ENCODE measurements around the gene TCERG1L. TPM values are rescaled to one million over a fixed set of nuclear protein-coding genes. Genes with fewer than 3 reads are reported as not detected.

TCERG1L gene
- polyA plus RNA-seq, 3 donors = not detected

GRCh38 chr10:131195116-131195515 lies 116.4 kb downstream of the TCERG1L start:
- Histone ChIP-seq H3K27ac (ENCODE audit: low read depth in 1 of 2, low read length in 2 of 2) (no peak overlapping the region), H2AFZ (ENCODE audit: insufficient read depth, low read depth, low read length, poor library complexity, severe bottlenecking) (no peak overlapping the region), H3K4me1 (ENCODE audit: control insufficient read depth in 1 of 2, insufficient read depth in 2 of 2, low read length in 2 of 2) (no peaks in the 10 kb centered on the region), H3K4me3 (replicated peaks in 1 of 3; ENCODE audit: low read depth in 2 of 3, low read length in 3 of 3) (no peak overlapping the region), H3K36me3 (replicated peaks in 1 of 2; ENCODE audit: control insufficient read depth in 1 of 2, insufficient read depth in 2 of 2, low read length in 2 of 2) (no peaks in the 10 kb centered on the region), H3K9me3 (replicated peaks in 1 of 2; ENCODE audit: control insufficient read depth in 1 of 2, insufficient read depth in 1 of 2, low read length in 2 of 2) (no peaks in the 10 kb centered on the region), H4K20me1 (ENCODE audit: insufficient read depth, low read length) (no peaks in the 10 kb centered on the region), H3K4me2 (replicated peaks; ENCODE audit: extremely low read depth, low read length, poor library complexity, severe bottlenecking) (no peak overlapping the region), H3K27me3 (ENCODE audit: control insufficient read depth in 2 of 2, insufficient read depth in 2 of 2, low read length in 2 of 2) (no peaks in the 10 kb centered on the region), H3K9ac (ENCODE audit: insufficient read depth, low read length, poor library complexity, severe bottlenecking) (no peak overlapping the region), H3K79me2 (ENCODE audit: insufficient read depth, low read length) (no peaks in the 10 kb centered on the region)
- Mint-ChIP-seq H3K27ac (no peak overlapping the region), H3K27me3 (ENCODE audit: low read depth in 3 of 3) (peaks cover 5 to 8% (median 7%) of the 10 kb centered on the region in 3 donors), H3K4me1 (no peaks in the 10 kb centered on the region), H3K9me3 (peaks cover 0 to 7% (median 3%) of the 10 kb centered on the region in 7 donors), H3K36me3 (no peaks in the 10 kb centered on the region), H3K4me3 (no peak overlapping the region)
- WGBS (ENCODE audit: insufficient coverage) = 87% methylated on average over 6 of the region's 9 CpGs
- intact Hi-C loops (cut with micrococcal nuclease) = no loop called here
- TF ChIP-seq CTCF (IDR thresholded peaks at IDR 0.05) = no peak
- no peak for DNase-seq

GRCh38 chr10:131193923-131194322 lies 117.6 kb downstream of the TCERG1L start:
- H3K79me2 ChIP-seq (ENCODE audit: insufficient read depth, low read length) = no peaks in the 10 kb centered on the region
- DNase-seq = no peak
- no peaks in the 10 kb centered on the region for H3K36me3 ChIP-seq (replicated peaks in 1 of 2; ENCODE audit: control insufficient read depth in 1 of 2, insufficient read depth in 2 of 2, low read length in 2 of 2)
- peaks cover 0 to 10% (median 3%) of the 10 kb centered on the region in 7 donors for H3K9me3 Mint-ChIP-seq
- no peaks in the 10 kb centered on the region for H3K9me3 ChIP-seq (replicated peaks in 1 of 2; ENCODE audit: control insufficient read depth in 1 of 2, insufficient read depth in 1 of 2, low read length in 2 of 2)
- no peak overlapping the region for H3K27ac Mint-ChIP-seq
- no peak overlapping the region for H3K4me3 ChIP-seq (replicated peaks in 1 of 3; ENCODE audit: low read depth in 2 of 3, low read length in 3 of 3)
- H4K20me1 ChIP-seq (ENCODE audit: insufficient read depth, low read length) = no peaks in the 10 kb centered on the region
- no peak overlapping the region for H2AFZ ChIP-seq (ENCODE audit: insufficient read depth, low read depth, low read length, poor library complexity, severe bottlenecking)
- H3K4me1 ChIP-seq (ENCODE audit: control insufficient read depth in 1 of 2, insufficient read depth in 2 of 2, low read length in 2 of 2) = no peaks in the 10 kb centered on the region
- WGBS (ENCODE audit: insufficient coverage) = 98% methylated on average over 9 of the region's 15 CpGs
- no peaks in the 10 kb centered on the region for H3K4me1 Mint-ChIP-seq
- intact Hi-C loops (cut with micrococcal nuclease) = no loop called here
- H3K27me3 Mint-ChIP-seq (ENCODE audit: low read depth in 3 of 3) = peaks cover 2 to 3% (median 3%) of the 10 kb centered on the region in 3 donors
- H3K4me2 ChIP-seq (replicated peaks; ENCODE audit: extremely low read depth, low read length, poor library complexity, severe bottlenecking) = no peak overlapping the region
- no peaks in the 10 kb centered on the region for H3K27me3 ChIP-seq (ENCODE audit: control insufficient read depth in 2 of 2, insufficient read depth in 2 of 2, low read length in 2 of 2)
- no peak for TF ChIP-seq CTCF (IDR thresholded peaks at IDR 0.05)
- no peaks in the 10 kb centered on the region for H3K36me3 Mint-ChIP-seq
- H3K9ac ChIP-seq (ENCODE audit: insufficient read depth, low read length, poor library complexity, severe bottlenecking) = no peak overlapping the region
- H3K4me3 Mint-ChIP-seq = no peak overlapping the region
- H3K27ac ChIP-seq (ENCODE audit: low read depth in 1 of 2, low read length in 2 of 2) = no peak overlapping the region
